Transverse colon (tissue), 3 donors: ENCODE measurements around the gene LPAR4.

Source experiments
- CTCF ChIP-seq, 5 experiments: fragments of 200-600 bp in 3 of 5; fragments of 450-650 bp in 2 of 5; sonication (generic) in 3 of 5; IDR thresholded peaks; 1 replicate in 2 of 5; 2 replicates in 3 of 5; pipeline ENCODE4 v1.5.1; 2016 to 2017; ENCODE audit warnings: antibody characterized with exemption in 5 of 5, inconsistent platforms in 3 of 5, mild to moderate bottlenecking in 2 of 5, moderate library complexity in 1 of 5
- EP300 ChIP-seq: sonication (generic); formaldehyde crosslinking; IDR thresholded peaks from one replicate; pipeline ENCODE4 v1.6.1; 2017; ENCODE audit warnings: antibody characterized with exemption, low read depth

- TF ChIP-seq CTCF (IDR thresholded peaks at IDR 0.05) (no peak), EP300 (no peak)
Measured at GRCh38 chrX:78747489-78747888, at the start of gene LPAR4.
